Measurements from ENCODE around the gene EHD1. TPM values are rescaled to one million over a fixed set of nuclear protein-coding genes. Genes with fewer than 3 reads are reported as not detected.

EHD1 gene
- total and polyA plus RNA-seq, 2 of the 8 experiments (the other 6 are each of a cell fraction or from before 2014, with no cell fraction given), result 31.5 to 42.9 TPM

GRCh38 chr11:64900774-64901173 is 22.4 kb upstream of the EHD1 start:
- Histone ChIP-seq H3K79me2 (ENCODE audit: control insufficient read depth in 1 of 2, insufficient read depth in 2 of 2, low read length in 2 of 2) (no peaks in the 10 kb centered on the region), H2AK5ac (ENCODE audit: low read depth, low read length) (no peak overlapping the region), H3K4me3 (ENCODE audit: extremely low read depth in 1 of 4, insufficient read depth in 2 of 4, low read depth in 3 of 4, low read length in 4 of 4) (no peak overlapping the region), H4K91ac (replicated peaks; ENCODE audit: insufficient read length, low read length) (no peak overlapping the region), H2BK15ac (ENCODE audit: low read length) (no peak overlapping the region), H3K79me1 (ENCODE audit: low read depth, low read length) (no peaks in the 10 kb centered on the region), H3K4me1 (replicated peaks in 1 of 4; ENCODE audit: control insufficient read depth in 3 of 4, insufficient read depth in 4 of 4, low read length in 3 of 4) (no peaks in the 10 kb centered on the region), H2BK120ac (replicated peaks; ENCODE audit: low read depth, low read length) (no peak overlapping the region), H3K18ac (ENCODE audit: extremely low read depth, low read length) (no peak overlapping the region), H3K14ac (ENCODE audit: insufficient read length) (no peak overlapping the region), H3K36me3 (ENCODE audit: control insufficient read depth in 2 of 4, insufficient read depth in 4 of 4, low read length in 3 of 4) (peaks cover 0 to 11% (median 5%) of the 10 kb centered on the region in 4 experiments; a peak in 6 of 8 replicates), H4K20me1 (replicated peaks in 1 of 2; ENCODE audit: control insufficient read depth in 1 of 2, insufficient read depth in 2 of 2, low read length in 2 of 2) (peaks cover 0 to 3% of the 10 kb centered on the region in 2 experiments), H3K27me3 (replicated peaks in 1 of 4; ENCODE audit: control insufficient read depth in 3 of 4, extremely low read depth in 1 of 4, insufficient read depth in 3 of 4, low read length in 3 of 4) (no peaks in the 10 kb centered on the region), H4K8ac (ENCODE audit: extremely low read depth, insufficient read depth, low read length) (no peak overlapping the region), H3K56ac (replicated peaks; ENCODE audit: insufficient read length, low read depth, low read length) (no peak overlapping the region), H3K4ac (replicated peaks; ENCODE audit: insufficient read length, low read depth, low read length) (no peak overlapping the region), H2BK12ac (ENCODE audit: low read depth, low read length) (no peak overlapping the region), H3K9me3 (ENCODE audit: insufficient read depth in 2 of 2, low read depth in 1 of 2, low read length in 1 of 2) (no peaks in the 10 kb centered on the region), H2AFZ (ENCODE audit: low read length) (no peak overlapping the region), H3K23me2 (ENCODE audit: low read depth, low read length) (no peaks in the 10 kb centered on the region), H2BK5ac (ENCODE audit: low read depth, low read length) (no peak overlapping the region), H3K4me2 (ENCODE audit: insufficient read depth in 1 of 2, low read depth in 2 of 2, low read length in 2 of 2) (no peak overlapping the region), H3K23ac (ENCODE audit: insufficient read length) (no peak overlapping the region), H2BK20ac (ENCODE audit: low read length) (no peak overlapping the region), H3K27ac (ENCODE audit: low read depth, low read length) (no peak overlapping the region), H3K9ac (replicated peaks in 1 of 4; ENCODE audit: extremely low read depth in 1 of 4, low read depth in 3 of 4, low read length in 3 of 4) (no peak overlapping the region), H4K5ac (ENCODE audit: insufficient read length, low read depth, low read length) (no peak overlapping the region)
- WGBS, 2 experiments (ENCODE audit: extremely low coverage in 1 of 2, insufficient coverage in 1 of 2, insufficient read length in 1 of 2, insufficient replicate concordance in 2 of 2, low coverage in 1 of 2, low lambda C conversion rate in 2 of 2, missing lambda C conversion rate in 1 of 2), result 96% methylated on average over 17 of the region's 17 CpGs; no CpG with 5 or more reads in 1 of the 2 experiments
- TF ChIP-seq HDAC2 (IDR thresholded peaks at IDR 0.05; ENCODE audit: borderline replicate concordance in 1 of 2, low read depth in 2 of 2, low read length in 2 of 2) (no peak), SRF (IDR thresholded peaks at IDR 0.05; ENCODE audit: low read depth, low read length) (no peak), TBP (IDR thresholded peaks at IDR 0.05; ENCODE audit: low read depth, low read length) (no peak), NRF1 (IDR thresholded peaks at IDR 0.05; ENCODE audit: low read depth, low read length) (no peak), BRCA1 (IDR thresholded peaks at IDR 0.05; ENCODE audit: low read depth, low read length) (no peak)
- DNase-seq (ENCODE audit: low read depth in 1 of 2, low spot score in 2 of 2), result no peak
- POLR2A ChIA-PET (ENCODE audit: partially characterized antibody), result interaction anchor here (0.7 kb wide), 1 partner anchor 809 kb away, joined by 3 read pairs; no protein-coding TSS in a partner anchor
- no peak for FAIRE-seq
- CTCF ChIA-PET (ENCODE audit: partially characterized antibody), result interaction anchor here (0.6 to 32.2 kb wide), 4 partner anchors 13 to 74 kb away, joined by 4 to 1058 read pairs (median 4); partner anchors contain the start of gene CDC42BPG
